GM12873 (cell line): ENCODE results near the gene SETD7.

Experiments used
- TF ChIP-seq, protein P1 (sequence below): IDR thresholded peaks from 2 replicates; pipeline ENCODE4 v1.5.1; 2012; ENCODE audit warnings: low read depth, mild to moderate bottlenecking, moderate library complexity, low read length, control low read depth; ENCODE audit not compliant: insufficient read depth; ENCODE audit errors: missing control alignments

Gene SETD7

GRCh38 chr4:139554893-139555704 is 920 bp downstream of the SETD7 start:
- TF ChIP-seq, protein P1, sequence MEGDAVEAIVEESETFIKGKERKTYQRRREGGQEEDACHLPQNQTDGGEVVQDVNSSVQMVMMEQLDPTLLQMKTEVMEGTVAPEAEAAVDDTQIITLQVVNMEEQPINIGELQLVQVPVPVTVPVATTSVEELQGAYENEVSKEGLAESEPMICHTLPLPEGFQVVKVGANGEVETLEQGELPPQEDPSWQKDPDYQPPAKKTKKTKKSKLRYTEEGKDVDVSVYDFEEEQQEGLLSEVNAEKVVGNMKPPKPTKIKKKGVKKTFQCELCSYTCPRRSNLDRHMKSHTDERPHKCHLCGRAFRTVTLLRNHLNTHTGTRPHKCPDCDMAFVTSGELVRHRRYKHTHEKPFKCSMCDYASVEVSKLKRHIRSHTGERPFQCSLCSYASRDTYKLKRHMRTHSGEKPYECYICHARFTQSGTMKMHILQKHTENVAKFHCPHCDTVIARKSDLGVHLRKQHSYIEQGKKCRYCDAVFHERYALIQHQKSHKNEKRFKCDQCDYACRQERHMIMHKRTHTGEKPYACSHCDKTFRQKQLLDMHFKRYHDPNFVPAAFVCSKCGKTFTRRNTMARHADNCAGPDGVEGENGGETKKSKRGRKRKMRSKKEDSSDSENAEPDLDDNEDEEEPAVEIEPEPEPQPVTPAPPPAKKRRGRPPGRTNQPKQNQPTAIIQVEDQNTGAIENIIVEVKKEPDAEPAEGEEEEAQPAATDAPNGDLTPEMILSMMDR, result no peak

- TF ChIP-seq, protein P1, result no peak
Observed at GRCh38 chr4:139554642-139554892, 1.5 kb downstream of the SETD7 start.

DNA sequence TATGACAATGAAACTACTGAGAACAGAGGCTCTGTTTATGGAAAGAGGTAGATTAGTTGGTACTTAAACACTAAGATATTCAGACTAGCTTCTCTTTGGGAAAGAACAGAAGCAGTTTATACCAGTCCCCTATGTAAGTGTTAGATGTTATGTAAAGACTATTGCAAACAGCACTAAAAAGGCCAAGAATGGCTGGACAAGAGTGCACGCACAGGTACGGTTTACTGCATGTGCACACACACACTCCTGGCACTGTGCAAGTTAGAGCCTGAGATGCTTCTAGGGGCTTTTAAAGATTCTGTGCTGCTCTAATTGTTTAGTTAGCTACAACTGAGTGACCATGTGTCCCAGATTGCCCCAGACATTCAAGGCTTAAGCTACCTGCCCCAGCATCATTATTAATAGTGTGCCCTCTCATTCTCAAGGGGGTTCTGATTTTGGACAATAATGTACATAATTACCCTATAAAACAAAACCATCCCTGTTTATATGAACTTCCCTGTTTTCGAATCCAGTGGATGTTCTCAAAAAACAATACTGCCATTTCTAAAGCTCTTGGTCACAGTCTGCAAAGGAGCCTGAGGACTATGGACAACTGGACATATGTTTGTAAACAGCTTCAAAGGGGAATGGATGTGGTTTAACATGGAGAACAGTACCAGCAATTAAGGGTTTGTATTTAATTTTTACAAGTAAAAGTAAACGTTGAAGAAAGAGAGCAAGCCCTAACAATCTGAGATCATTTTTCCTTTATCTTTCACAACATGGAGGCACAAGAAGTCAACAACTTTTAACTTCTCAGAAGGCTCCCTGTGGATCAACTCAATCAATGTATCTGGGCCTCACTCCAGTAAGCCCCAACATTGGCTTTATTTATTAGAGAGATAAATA is 2.0 kb downstream of the SETD7 start:
- TF ChIP-seq, protein P1, result no peak

DNA sequence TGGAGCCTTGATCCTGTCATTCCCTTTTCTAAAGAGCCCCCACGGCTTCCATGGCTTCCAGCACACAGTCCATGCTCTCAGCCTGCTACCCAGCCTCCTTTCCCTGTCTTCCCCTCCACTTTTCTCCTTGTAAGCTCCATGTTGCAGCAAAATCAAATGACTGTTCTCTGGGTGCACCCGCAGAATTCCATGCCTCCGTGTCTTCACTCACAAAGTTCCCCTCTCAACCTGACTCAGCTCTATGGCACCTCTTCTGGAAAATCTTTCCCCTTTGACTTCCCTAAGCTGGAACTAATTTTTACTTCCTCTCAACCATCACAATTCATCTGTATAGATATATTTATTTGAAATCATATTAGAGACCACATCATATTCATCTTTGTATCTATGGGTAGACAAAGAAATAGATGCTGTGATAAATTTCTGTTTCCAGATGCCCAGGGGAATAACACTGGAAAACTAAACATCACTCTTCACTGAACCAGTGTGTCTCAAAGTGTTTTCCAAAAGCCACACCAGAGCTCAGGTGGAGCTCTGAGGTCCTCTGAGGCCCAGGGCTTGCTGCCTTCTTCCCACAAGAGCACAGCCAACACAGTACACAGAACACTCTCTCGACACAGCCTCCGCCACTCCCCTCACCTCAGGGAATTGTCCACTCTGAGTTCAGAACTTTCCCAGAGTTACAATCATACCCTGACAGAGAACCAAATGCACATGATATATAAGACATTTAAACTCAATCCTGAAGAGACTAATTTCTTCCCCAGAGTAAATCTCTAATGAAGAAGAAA is 3.3 kb downstream of the SETD7 start:
- TF ChIP-seq, protein P1, result no peak

DNA sequence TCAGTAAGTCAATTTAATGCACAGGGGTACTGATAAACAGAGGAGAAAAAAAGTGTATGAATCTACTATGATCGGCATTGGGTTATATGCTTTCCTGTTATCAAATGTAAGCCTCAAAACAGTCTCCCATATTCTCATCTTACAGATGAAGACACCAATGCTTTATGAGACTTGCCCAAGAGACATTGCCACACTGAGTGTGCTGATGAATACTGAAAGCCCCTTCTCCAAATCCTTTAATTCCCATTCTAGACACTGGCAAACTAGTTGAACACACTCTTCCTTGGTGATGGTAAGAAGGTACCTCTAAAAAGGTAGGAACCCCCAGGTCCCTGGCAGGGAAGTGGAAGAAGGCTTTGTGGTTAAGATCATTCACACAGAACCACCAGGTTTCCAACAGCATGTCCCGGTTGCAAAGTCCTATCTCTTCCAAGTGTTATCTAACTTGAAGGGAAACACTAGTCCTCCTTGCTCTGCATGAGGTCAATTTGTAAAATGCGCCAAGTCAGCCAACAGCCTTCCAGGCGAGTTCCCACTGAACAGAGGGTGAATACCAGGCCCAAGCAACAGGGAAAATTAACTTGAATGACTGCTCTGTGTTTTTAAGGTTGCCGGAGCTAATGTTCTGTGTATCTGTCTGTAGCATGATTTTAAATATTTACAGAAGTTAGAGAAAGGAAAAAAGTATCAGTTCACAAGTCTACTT is 5.1 kb downstream of the SETD7 start:
- TF ChIP-seq, protein P1, result no peak

DNA sequence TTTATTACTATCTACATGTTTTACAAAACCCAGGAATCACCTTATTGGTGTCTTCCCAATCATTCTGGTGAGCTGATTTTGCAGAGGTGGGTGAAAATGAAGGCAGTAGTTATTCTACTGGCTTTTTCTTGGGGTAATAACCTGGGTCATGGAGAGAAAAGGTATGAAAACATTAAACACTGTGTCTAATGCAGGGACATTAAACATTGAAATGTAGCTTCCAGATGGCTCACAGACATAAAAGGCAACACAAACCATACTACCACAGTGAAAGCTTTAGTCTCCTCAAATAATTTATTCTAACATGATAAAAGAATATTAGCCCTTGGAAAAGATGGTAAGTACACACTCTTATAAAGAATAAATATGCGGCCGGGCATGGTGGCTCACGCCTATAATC is 8.0 kb downstream of the SETD7 start:
- TF ChIP-seq, protein P1, result no peak
